H1 (cell line): Measurements from ENCODE around the gene ARL11.

ENCODE experiments used
- CEBPB ChIP-seq: IDR thresholded peaks from 2 replicates; pipeline ENCODE4 v1.6.1; 2012; ENCODE audit warnings: low read depth, low read length
- CHD2 ChIP-seq: IDR thresholded peaks from 2 replicates; pipeline ENCODE4 v1.6.1; 2012; ENCODE audit warnings: low read length, improper control_type of control experiment
- CREB1 ChIP-seq: IDR thresholded peaks from 2 replicates; pipeline ENCODE4 v1.6.1; 2012; ENCODE audit warnings: inconsistent platforms
- CTBP2 ChIP-seq: IDR thresholded peaks from 2 replicates; pipeline ENCODE4 v1.7.0; 2011; ENCODE audit warnings: borderline replicate concordance, mild to moderate bottlenecking, moderate library complexity, mixed read lengths, low read length; ENCODE audit not compliant: insufficient read depth, insufficient read length
- EZH2 ChIP-seq: fragments of 200-600 bp; sonication (generic); IDR thresholded peaks from 2 replicates; pipeline ENCODE4 v1.7.1; 2012; ENCODE audit warnings: low read depth, mild to moderate bottlenecking, moderate library complexity, low read length, inconsistent platforms; ENCODE audit not compliant: severe bottlenecking
- GTF2F1 ChIP-seq: IDR thresholded peaks from 2 replicates; pipeline ENCODE4 v1.6.1; 2012; ENCODE audit warnings: low read depth, low read length, improper control_type of control experiment, borderline replicate concordance
- NANOG ChIP-seq: IDR thresholded peaks from 2 replicates; pipeline ENCODE4 v1.6.1; 2011; ENCODE audit warnings: low read length, low read depth, mild to moderate bottlenecking, inconsistent platforms; ENCODE audit not compliant: insufficient read depth, poor library complexity, severe bottlenecking
- POLR2A ChIP-seq, 2 experiments: IDR thresholded peaks; 1 replicate in 1 of 2; 2 replicates in 1 of 2; pipeline ENCODE4 v1.6.1; 2011; ENCODE audit warnings: low read depth in 2 of 2, low read length in 2 of 2, mild to moderate bottlenecking in 2 of 2; ENCODE audit errors: control extremely low read depth in 1 of 2
- TCF12 ChIP-seq: IDR thresholded peaks from 2 replicates; pipeline ENCODE4 v1.6.1; 2011; ENCODE audit warnings: low read depth, mild to moderate bottlenecking, low read length
- TEAD4 ChIP-seq: IDR thresholded peaks from 2 replicates; pipeline ENCODE4 v1.6.1; 2012; ENCODE audit warnings: low read depth, low read length, inconsistent platforms, mixed read lengths
- TF ChIP-seq, protein P1 (sequence below), 3 experiments: IDR thresholded peaks; 1 replicate in 2 of 3; 2 replicates in 1 of 3; pipeline versions ENCODE4 v1.5.1 to v1.6.1; 2011; ENCODE audit warnings: low read length in 3 of 3, mild to moderate bottlenecking in 3 of 3, inconsistent platforms in 2 of 3, low read depth in 1 of 3, moderate library complexity in 1 of 3; ENCODE audit not compliant: insufficient read depth in 1 of 3; ENCODE audit errors: control extremely low read depth in 1 of 3

DNA sequence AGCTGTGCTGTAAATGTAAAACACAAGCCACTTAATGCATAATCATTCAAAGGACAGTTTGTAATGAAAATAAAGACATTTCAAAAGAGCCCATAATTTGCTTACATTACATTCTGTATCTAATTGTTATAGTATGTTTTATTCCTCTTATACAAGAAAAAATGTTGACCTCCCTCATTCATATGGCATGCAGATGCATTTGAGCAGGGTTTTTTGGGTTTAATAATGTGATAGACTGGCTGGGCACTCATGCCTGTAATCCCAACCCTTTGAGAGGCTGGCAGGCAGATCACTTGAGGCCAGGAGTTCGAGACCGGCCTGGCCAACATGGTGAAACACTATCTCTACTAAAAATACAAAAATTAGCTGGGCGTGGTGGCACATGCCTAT lies 11.6 kb upstream of the ARL11 start:
- TF ChIP-seq CEBPB, result no peak
- TF ChIP-seq, protein P1, sequence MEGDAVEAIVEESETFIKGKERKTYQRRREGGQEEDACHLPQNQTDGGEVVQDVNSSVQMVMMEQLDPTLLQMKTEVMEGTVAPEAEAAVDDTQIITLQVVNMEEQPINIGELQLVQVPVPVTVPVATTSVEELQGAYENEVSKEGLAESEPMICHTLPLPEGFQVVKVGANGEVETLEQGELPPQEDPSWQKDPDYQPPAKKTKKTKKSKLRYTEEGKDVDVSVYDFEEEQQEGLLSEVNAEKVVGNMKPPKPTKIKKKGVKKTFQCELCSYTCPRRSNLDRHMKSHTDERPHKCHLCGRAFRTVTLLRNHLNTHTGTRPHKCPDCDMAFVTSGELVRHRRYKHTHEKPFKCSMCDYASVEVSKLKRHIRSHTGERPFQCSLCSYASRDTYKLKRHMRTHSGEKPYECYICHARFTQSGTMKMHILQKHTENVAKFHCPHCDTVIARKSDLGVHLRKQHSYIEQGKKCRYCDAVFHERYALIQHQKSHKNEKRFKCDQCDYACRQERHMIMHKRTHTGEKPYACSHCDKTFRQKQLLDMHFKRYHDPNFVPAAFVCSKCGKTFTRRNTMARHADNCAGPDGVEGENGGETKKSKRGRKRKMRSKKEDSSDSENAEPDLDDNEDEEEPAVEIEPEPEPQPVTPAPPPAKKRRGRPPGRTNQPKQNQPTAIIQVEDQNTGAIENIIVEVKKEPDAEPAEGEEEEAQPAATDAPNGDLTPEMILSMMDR (IDR thresholded peaks at IDR 0.05; ENCODE audit: control extremely low read depth in 1 of 3, insufficient read depth in 1 of 3, low read depth in 1 of 3, low read length in 3 of 3), result no peak
- TF ChIP-seq TCF12, result no peak
- no peak for TF ChIP-seq CHD2
- TF ChIP-seq POLR2A (IDR thresholded peaks at IDR 0.05; ENCODE audit: control extremely low read depth in 1 of 2, low read depth in 2 of 2, low read length in 2 of 2), result no peak
- no peak for TF ChIP-seq GTF2F1
- TF ChIP-seq CREB1, result no peak
- no peak for TF ChIP-seq NANOG
- no peak for TF ChIP-seq TEAD4
- TF ChIP-seq CTBP2, result no peak
- no peak for TF ChIP-seq EZH2
